Kidney (tissue), 14 donors: ENCODE measurements around the gene MESP1. TPM values are rescaled to one million over a fixed set of nuclear protein-coding genes. Genes with fewer than 3 reads are reported as not detected.
A peak's percentile ranks its signal among the peaks of the same experiment; 100 is the strongest.

Experiments
- DNase-seq, 5 donors: peaks; one replicate each; pipeline ENCODE4 v3.0.0-alpha.2; 2013 to 2020
- FAIRE-seq: peaks from 2 replicates; lab custom pipeline; 2012; peaks lifted over from hg19 to GRCh38; lab: Jason Lieb, UNC
- H3K27ac ChIP-seq, 2 donors: one replicate each; pipeline ENCODE4 v1.7.0; 2013; ENCODE audit warnings: low read depth in 2 of 2, low read length in 2 of 2, inconsistent platforms in 1 of 2
- H3K27me3 ChIP-seq: one replicate; pipeline ENCODE4 v1.7.1; 2013; ENCODE audit warnings: low read length, inconsistent platforms; ENCODE audit not compliant: control insufficient read depth, insufficient read depth
- H3K36me3 ChIP-seq, 3 donors: one replicate each; pipeline versions ENCODE4 v1.7.0 to v1.7.1; 2013; ENCODE audit warnings: low read length in 3 of 3, control low read depth in 1 of 3, inconsistent platforms in 1 of 3; ENCODE audit not compliant: insufficient read depth in 3 of 3, control insufficient read depth in 2 of 3
- H3K4me1 ChIP-seq, 3 donors: one replicate each; pipeline versions ENCODE4 v1.7.0 to v1.7.1; 2013; ENCODE audit warnings: low read length in 3 of 3, inconsistent platforms in 1 of 3, low read depth in 1 of 3; ENCODE audit not compliant: control insufficient read depth in 2 of 3, insufficient read depth in 2 of 3
- H3K4me3 ChIP-seq, 3 donors: one replicate each; pipeline versions ENCODE4 v1.7.0 to v1.8.1; 2013; ENCODE audit warnings: low read length in 3 of 3, control low read depth in 1 of 3, inconsistent platforms in 1 of 3
- H3K9ac ChIP-seq, 3 donors: one replicate each; pipeline versions ENCODE4 v1.7.0 to v1.7.1; 2013; ENCODE audit warnings: low read length in 3 of 3, control low read depth in 1 of 3, inconsistent platforms in 1 of 3
- H3K9me3 ChIP-seq, 3 donors: one replicate each; pipeline versions ENCODE4 v1.7.0 to v1.7.1; 2013; ENCODE audit warnings: low read length in 3 of 3, control low read depth in 1 of 3, inconsistent platforms in 1 of 3; ENCODE audit not compliant: control insufficient read depth in 2 of 3, insufficient read depth in 1 of 3
- CTCF ChIP-seq: IDR thresholded peaks from 3 replicates; pipeline ENCODE4 v1.5.1; 2012; ENCODE audit warnings: mild to moderate bottlenecking, moderate library complexity, borderline replicate concordance; ENCODE audit not compliant: insufficient read depth; ENCODE audit errors: extremely low read depth
- intact Hi-C: fragments of 100-400 bp; cut with DNase I; formaldehyde crosslinking; loops from one replicate; pipeline ENCODE4 v1.11.1; 2022
- polyA plus RNA-seq: library from polyadenylated mRNA; stranded (reverse); fragments of 350-450 nt; fragmentation: Illumina TruSeq; extraction: RNeasy Lipid Tissue Mini Kit (QIAGEN cat#74804); gene quantifications from one replicate; pipeline ENCODE4 v1.2.3, GENCODE V29; 2014; ENCODE audit warnings: low read depth, low replicate concordance; ENCODE audit not compliant: insufficient read depth
- total RNA-seq: library from RNA; stranded (reverse); fragmentation: NEBNext Ultra II Directional; extraction: Animal tissue kit (Norgen Biotek cat#: 25700); gene quantifications from one replicate; pipeline ENCODE4 v1.2.1, GENCODE V29; 2021
- donor health status: control.
- donor health status: control.
- donor health status: control.
- donor health status: control.
- donor health status: control.
- donor health status: DM: yes; HTN: yes; CAD: no.
- donor health status: Normal renal cell carcinoma (clear cell type).

Gene MESP1
- total and polyA plus RNA-seq, 2 donors from 2014 or later, result 2.1 to 6.0 TPM

GRCh38 chr15:89747708-89748682 lies 3.1 kb downstream of the MESP1 start:
- H3K9me3 ChIP-seq, result no peaks in the 10 kb centered on the region
- FAIRE-seq, result no peak
- intact Hi-C loops, result no loop called here
- H3K4me1 ChIP-seq, result peaks cover 0 to 12% (median 0%) of the 10 kb centered on the region in 3 donors
- DNase-seq, result peak in 1 of 5 donors; percentile 60
- TF ChIP-seq CTCF, result no peak
- H3K36me3 ChIP-seq, result no peaks in the 10 kb centered on the region
- no peak overlapping the region for H3K4me3 ChIP-seq
- H3K27me3 ChIP-seq, result peaks cover 6% of the 10 kb centered on the region
- no peak overlapping the region for H3K9ac ChIP-seq
- H3K27ac ChIP-seq, result no peak overlapping the region

- Histone ChIP-seq H3K27ac (no peak overlapping the region), H3K4me1 (peaks cover 0 to 9% (median 0%) of the 10 kb centered on the region in 3 donors), H3K9me3 (no peaks in the 10 kb centered on the region), H3K9ac (no peak overlapping the region), H3K36me3 (no peaks in the 10 kb centered on the region), H3K4me3 (no peak overlapping the region), H3K27me3 (peaks cover 6% of the 10 kb centered on the region)
- intact Hi-C loops, result no loop called here
- FAIRE-seq, result no peak
- peak in 1 of 5 donors; percentile 62 for DNase-seq
- no peak for TF ChIP-seq CTCF
Measured at GRCh38 chr15:89746386-89746780, 4.7 kb downstream of the MESP1 start.

- H3K4me3 ChIP-seq, result no peak overlapping the region
- intact Hi-C loops, result no loop called here
- no peak for TF ChIP-seq CTCF
- H3K9me3 ChIP-seq, result no peaks in the 10 kb centered on the region
- no peak overlapping the region for H3K9ac ChIP-seq
- H3K27me3 ChIP-seq, result peaks cover 6% of the 10 kb centered on the region
- H3K36me3 ChIP-seq, result no peaks in the 10 kb centered on the region
- FAIRE-seq (no peak), DNase-seq (no peak)
- no peak overlapping the region for H3K27ac ChIP-seq
- H3K4me1 ChIP-seq, result peaks cover 0 to 5% (median 0%) of the 10 kb centered on the region in 3 donors
Measured at GRCh38 chr15:89745768-89746167, 5.3 kb downstream of the MESP1 start.
